Astrocyte of the spinal cord (primary cell): ENCODE measurements around the gene NDN.

Experiments
- DNase-seq: peaks from one replicate; pipeline ENCODE4 v3.0.0; 2011; ENCODE audit warnings: low read depth, low spot score
- H3K4me3 ChIP-seq: 2 replicates; pipeline ENCODE4 v1.5.1; 2011; ENCODE audit warnings: low read depth, mild to moderate bottlenecking, low read length, moderate library complexity
- in situ Hi-C: cut with HindIII; loops from 2 replicates; pipeline ENCODE4 v1.10.0; 2017; ENCODE audit warnings: low sequenced_read_pairs
- TF ChIP-seq, protein P1 (sequence below): IDR thresholded peaks from 2 replicates; pipeline ENCODE4 v1.5.1; 2012; ENCODE audit warnings: low read depth, mild to moderate bottlenecking, low read length, inconsistent platforms

Gene NDN

DNA sequence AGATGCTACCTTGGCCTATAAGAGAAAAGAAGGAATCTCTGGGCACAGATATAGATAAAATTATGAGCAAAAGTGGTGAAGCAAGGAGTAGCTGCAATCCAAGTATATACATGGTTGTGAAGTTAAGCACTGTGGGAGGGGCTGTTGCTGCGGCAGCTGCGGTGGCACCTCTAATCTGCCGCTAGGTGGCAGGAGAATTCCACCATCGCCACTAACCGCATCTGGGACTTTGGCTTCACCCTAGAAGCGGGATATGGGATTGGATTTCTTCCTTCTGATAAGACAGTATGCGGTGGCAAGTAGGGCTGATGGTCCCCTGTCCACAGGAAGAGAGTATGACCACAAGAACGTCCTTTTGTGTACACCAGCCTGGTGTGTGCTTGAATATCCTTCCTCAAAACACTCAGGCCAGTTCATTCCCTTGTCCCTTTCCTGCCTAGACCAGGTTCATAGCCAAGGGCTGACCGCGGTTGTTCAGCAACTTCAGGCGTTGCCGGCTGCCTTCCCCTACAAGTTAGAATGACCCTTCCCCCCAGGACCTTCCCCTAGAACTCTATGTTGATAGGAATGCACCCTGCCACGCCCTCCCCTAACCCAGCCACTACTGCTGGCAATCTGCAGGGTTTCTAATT, 44.6 kb downstream of the NDN start:
- in situ Hi-C loops, result no loop called here
- TF ChIP-seq, protein P1, sequence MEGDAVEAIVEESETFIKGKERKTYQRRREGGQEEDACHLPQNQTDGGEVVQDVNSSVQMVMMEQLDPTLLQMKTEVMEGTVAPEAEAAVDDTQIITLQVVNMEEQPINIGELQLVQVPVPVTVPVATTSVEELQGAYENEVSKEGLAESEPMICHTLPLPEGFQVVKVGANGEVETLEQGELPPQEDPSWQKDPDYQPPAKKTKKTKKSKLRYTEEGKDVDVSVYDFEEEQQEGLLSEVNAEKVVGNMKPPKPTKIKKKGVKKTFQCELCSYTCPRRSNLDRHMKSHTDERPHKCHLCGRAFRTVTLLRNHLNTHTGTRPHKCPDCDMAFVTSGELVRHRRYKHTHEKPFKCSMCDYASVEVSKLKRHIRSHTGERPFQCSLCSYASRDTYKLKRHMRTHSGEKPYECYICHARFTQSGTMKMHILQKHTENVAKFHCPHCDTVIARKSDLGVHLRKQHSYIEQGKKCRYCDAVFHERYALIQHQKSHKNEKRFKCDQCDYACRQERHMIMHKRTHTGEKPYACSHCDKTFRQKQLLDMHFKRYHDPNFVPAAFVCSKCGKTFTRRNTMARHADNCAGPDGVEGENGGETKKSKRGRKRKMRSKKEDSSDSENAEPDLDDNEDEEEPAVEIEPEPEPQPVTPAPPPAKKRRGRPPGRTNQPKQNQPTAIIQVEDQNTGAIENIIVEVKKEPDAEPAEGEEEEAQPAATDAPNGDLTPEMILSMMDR, result peak; percentile 69
- DNase-seq, result peak; percentile 39
- H3K4me3 ChIP-seq, result no peak overlapping the region
